ENCODE data around the gene HNF1B. TPM values are rescaled to one million over a fixed set of nuclear protein-coding genes. Genes with fewer than 3 reads are reported as not detected.

HNF1B gene
- total and polyA plus RNA-seq, 4 experiments from 2014 or later, result not detected

GRCh38 chr17:37671028-37671823, 73.6 kb downstream of the HNF1B start:
- H3K9me3 ChIP-seq (ENCODE audit: control insufficient read depth in 1 of 2, low read length in 2 of 2), result no peaks in the 10 kb centered on the region
- no peaks in the 10 kb centered on the region for H3K36me3 ChIP-seq (ENCODE audit: insufficient read depth, low read length)
- CTCF ChIA-PET (ENCODE audit: partially characterized antibody), result no interaction called here
- intact Hi-C loops (cut with micrococcal nuclease), result no loop called here
- no peak overlapping the region for H3K4me3 ChIP-seq (ENCODE audit: low read length in 2 of 2)
- H3K4me1 ChIP-seq (ENCODE audit: insufficient read depth, low read length), result no peaks in the 10 kb centered on the region
- H3K36me3 Mint-ChIP-seq, result no peaks in the 10 kb centered on the region
- no peak for DNase-seq
- no peaks in the 10 kb centered on the region for H3K4me1 Mint-ChIP-seq
- POLR2A ChIA-PET (ENCODE audit: partially characterized antibody), result no interaction called here
- no peaks in the 10 kb centered on the region for H3K27me3 ChIP-seq (ENCODE audit: insufficient read depth, low read length)
- H3K27me3 Mint-ChIP-seq, result peaks cover 2 to 10% of the 10 kb centered on the region in 2 donors
- no peak overlapping the region for H3K27ac ChIP-seq (ENCODE audit: low read depth, low read length)
- H3K9me3 Mint-ChIP-seq, result no peaks in the 10 kb centered on the region
- no peak overlapping the region for H3K27ac Mint-ChIP-seq
- H3K4me3 Mint-ChIP-seq, result no peak overlapping the region

- H3K4me1 ChIP-seq (ENCODE audit: insufficient read depth, low read length), result no peaks in the 10 kb centered on the region
- no peak overlapping the region for H3K4me3 Mint-ChIP-seq
- intact Hi-C loops (cut with micrococcal nuclease), result no loop called here
- H3K27me3 Mint-ChIP-seq, result peaks cover 0 to 1% of the 10 kb centered on the region in 2 donors
- no peaks in the 10 kb centered on the region for H3K9me3 ChIP-seq (ENCODE audit: control insufficient read depth in 1 of 2, low read length in 2 of 2)
- no peak overlapping the region for H3K4me3 ChIP-seq (ENCODE audit: low read length in 2 of 2)
- no peaks in the 10 kb centered on the region for H3K27me3 ChIP-seq (ENCODE audit: insufficient read depth, low read length)
- DNase-seq, result no peak
- H3K27ac ChIP-seq (ENCODE audit: low read depth, low read length), result no peak overlapping the region
- H3K4me1 Mint-ChIP-seq, result no peaks in the 10 kb centered on the region
- no peaks in the 10 kb centered on the region for H3K9me3 Mint-ChIP-seq
- H3K36me3 Mint-ChIP-seq, result no peaks in the 10 kb centered on the region
- no peak overlapping the region for H3K27ac Mint-ChIP-seq
- no peaks in the 10 kb centered on the region for H3K36me3 ChIP-seq (ENCODE audit: insufficient read depth, low read length)
- CTCF ChIA-PET (ENCODE audit: partially characterized antibody), result no interaction called here
- POLR2A ChIA-PET (ENCODE audit: partially characterized antibody), result no interaction called here
Measured at GRCh38 chr17:37667039-37667438, 77.8 kb downstream of the HNF1B start.

GRCh38 chr17:37664214-37664613, 80.6 kb downstream of the HNF1B start:
- Mint-ChIP-seq H3K27ac (no peak overlapping the region), H3K9me3 (no peaks in the 10 kb centered on the region), H3K4me3 (no peak overlapping the region), H3K36me3 (no peaks in the 10 kb centered on the region), H3K4me1 (no peaks in the 10 kb centered on the region), H3K27me3 (peaks cover 1% of the 10 kb centered on the region in 2 donors)
- Histone ChIP-seq H3K4me3 (ENCODE audit: low read length in 2 of 2) (no peak overlapping the region), H3K36me3 (ENCODE audit: insufficient read depth, low read length) (no peaks in the 10 kb centered on the region), H3K27me3 (ENCODE audit: insufficient read depth, low read length) (no peaks in the 10 kb centered on the region), H3K4me1 (ENCODE audit: insufficient read depth, low read length) (no peaks in the 10 kb centered on the region), H3K9me3 (ENCODE audit: control insufficient read depth in 1 of 2, low read length in 2 of 2) (no peaks in the 10 kb centered on the region), H3K27ac (ENCODE audit: low read depth, low read length) (no peak overlapping the region)
- ChIA-PET POLR2A (ENCODE audit: partially characterized antibody) (no interaction called here), CTCF (ENCODE audit: partially characterized antibody) (no interaction called here)
- intact Hi-C loops (cut with micrococcal nuclease), result no loop called here
- DNase-seq, result no peak

DNA sequence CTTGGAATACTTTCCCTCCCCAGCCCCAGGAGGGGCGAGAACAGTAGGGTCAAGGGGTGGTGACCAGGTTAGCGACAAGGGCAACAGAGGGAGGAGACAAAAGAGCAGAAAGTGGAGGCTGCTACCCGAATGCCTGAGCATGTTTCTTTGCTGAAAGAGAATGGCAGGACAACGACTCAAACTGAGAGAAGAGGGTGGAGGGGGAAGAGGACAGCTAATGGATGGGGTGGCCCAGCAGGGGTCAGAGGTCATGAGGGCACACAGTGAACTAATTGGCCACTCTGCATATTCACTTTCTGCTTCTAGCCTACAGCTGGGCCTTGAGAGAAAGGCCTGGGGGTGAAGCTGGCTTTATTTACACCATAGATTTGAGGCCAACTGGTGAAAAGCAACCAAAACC, 82.5 kb downstream of the HNF1B start:
- Histone ChIP-seq H3K27me3 (ENCODE audit: insufficient read depth, low read length) (no peaks in the 10 kb centered on the region), H3K4me1 (ENCODE audit: insufficient read depth, low read length) (no peaks in the 10 kb centered on the region), H3K4me3 (ENCODE audit: low read length in 2 of 2) (no peak overlapping the region), H3K9me3 (ENCODE audit: control insufficient read depth in 1 of 2, low read length in 2 of 2) (no peaks in the 10 kb centered on the region), H3K36me3 (ENCODE audit: insufficient read depth, low read length) (no peaks in the 10 kb centered on the region), H3K27ac (ENCODE audit: low read depth, low read length) (no peak overlapping the region)
- Mint-ChIP-seq H3K27ac (no peak overlapping the region), H3K4me3 (no peak overlapping the region), H3K27me3 (peaks cover 1 to 2% of the 10 kb centered on the region in 2 donors), H3K9me3 (no peaks in the 10 kb centered on the region), H3K4me1 (no peaks in the 10 kb centered on the region), H3K36me3 (no peaks in the 10 kb centered on the region)
- ChIA-PET POLR2A (ENCODE audit: partially characterized antibody) (no interaction called here), CTCF (ENCODE audit: partially characterized antibody) (no interaction called here)
- intact Hi-C loops (cut with micrococcal nuclease), result no loop called here
- DNase-seq, result no peak

DNA sequence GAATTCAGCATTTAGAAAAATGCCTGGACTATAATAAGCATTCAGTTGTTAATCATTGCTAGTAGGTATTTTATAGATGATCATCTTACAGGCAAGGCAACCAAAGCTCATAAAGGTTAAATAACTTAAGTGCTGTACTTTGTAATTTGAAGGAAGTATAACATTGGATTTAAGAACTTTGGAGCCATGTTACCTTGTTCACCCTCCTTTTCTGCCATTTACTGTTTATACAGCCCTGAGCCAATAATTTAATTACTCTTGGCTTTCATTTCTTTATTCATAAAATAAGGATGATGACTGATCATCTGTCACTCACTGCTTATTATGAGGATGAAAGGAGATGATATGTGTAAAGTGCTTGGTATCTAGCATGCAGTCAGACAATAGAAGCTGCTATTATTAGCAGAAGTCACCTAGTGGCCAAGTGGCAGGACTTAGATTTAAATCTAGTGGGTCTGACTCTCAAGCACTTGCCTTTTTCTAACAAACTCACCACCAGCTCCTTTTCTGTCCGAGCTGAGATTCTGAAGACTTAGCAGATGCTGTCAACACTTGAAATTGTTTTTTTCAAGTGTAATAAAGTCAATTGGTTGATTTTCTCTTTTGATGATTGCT, 83.4 kb downstream of the HNF1B start:
- no peak overlapping the region for H3K4me3 ChIP-seq (ENCODE audit: low read length in 2 of 2)
- ChIA-PET CTCF (ENCODE audit: partially characterized antibody) (no interaction called here), POLR2A (ENCODE audit: partially characterized antibody) (no interaction called here)
- H3K9me3 Mint-ChIP-seq, result no peaks in the 10 kb centered on the region
- no peak overlapping the region for H3K27ac ChIP-seq (ENCODE audit: low read depth, low read length)
- no peaks in the 10 kb centered on the region for H3K9me3 ChIP-seq (ENCODE audit: control insufficient read depth in 1 of 2, low read length in 2 of 2)
- H3K4me1 ChIP-seq (ENCODE audit: insufficient read depth, low read length), result no peaks in the 10 kb centered on the region
- no peaks in the 10 kb centered on the region for H3K4me1 Mint-ChIP-seq
- H3K4me3 Mint-ChIP-seq, result no peak overlapping the region
- H3K27me3 Mint-ChIP-seq, result peaks cover 1 to 4% of the 10 kb centered on the region in 2 donors
- no peaks in the 10 kb centered on the region for H3K36me3 Mint-ChIP-seq
- H3K27ac Mint-ChIP-seq, result no peak overlapping the region
- no peak for DNase-seq
- intact Hi-C loops (cut with micrococcal nuclease), result no loop called here
- no peaks in the 10 kb centered on the region for H3K27me3 ChIP-seq (ENCODE audit: insufficient read depth, low read length)
- H3K36me3 ChIP-seq (ENCODE audit: insufficient read depth, low read length), result no peaks in the 10 kb centered on the region

GRCh38 chr17:37659925-37660324, 84.9 kb downstream of the HNF1B start:
- no peaks in the 10 kb centered on the region for H3K9me3 Mint-ChIP-seq
- Histone ChIP-seq H3K4me1 (ENCODE audit: insufficient read depth, low read length) (no peaks in the 10 kb centered on the region), H3K27ac (ENCODE audit: low read depth, low read length) (no peak overlapping the region), H3K4me3 (ENCODE audit: low read length in 2 of 2) (no peak overlapping the region), H3K9me3 (ENCODE audit: control insufficient read depth in 1 of 2, low read length in 2 of 2) (no peaks in the 10 kb centered on the region), H3K27me3 (ENCODE audit: insufficient read depth, low read length) (no peaks in the 10 kb centered on the region), H3K36me3 (ENCODE audit: insufficient read depth, low read length) (no peaks in the 10 kb centered on the region)
- peaks cover 1 to 4% of the 10 kb centered on the region in 2 donors for H3K27me3 Mint-ChIP-seq
- ChIA-PET POLR2A (ENCODE audit: partially characterized antibody) (no interaction called here), CTCF (ENCODE audit: partially characterized antibody) (no interaction called here)
- H3K36me3 Mint-ChIP-seq, result no peaks in the 10 kb centered on the region
- H3K4me3 Mint-ChIP-seq, result no peak overlapping the region
- intact Hi-C loops (cut with micrococcal nuclease), result no loop called here
- no peak overlapping the region for H3K27ac Mint-ChIP-seq
- no peak for DNase-seq
- no peaks in the 10 kb centered on the region for H3K4me1 Mint-ChIP-seq

DNA sequence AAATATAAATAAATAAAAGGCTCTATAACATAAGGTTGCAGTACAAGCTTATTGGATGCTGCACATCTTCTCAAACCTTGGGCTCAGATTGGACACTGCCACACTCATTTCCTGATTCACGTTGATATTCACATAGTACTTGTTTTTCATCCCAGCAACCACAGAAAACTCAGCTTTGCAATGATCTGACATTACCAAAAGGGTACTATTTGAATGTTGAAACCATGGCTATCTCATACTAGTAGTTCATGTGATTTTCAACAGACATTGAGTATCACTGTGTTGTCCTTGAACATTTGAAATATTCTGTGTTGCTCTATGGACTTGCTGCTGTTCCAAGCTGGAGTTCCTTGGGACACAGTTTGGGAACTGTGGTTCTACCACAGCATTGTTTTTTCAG, 87.7 kb downstream of the HNF1B start:
- no peaks in the 10 kb centered on the region for H3K36me3 Mint-ChIP-seq
- no peaks in the 10 kb centered on the region for H3K36me3 ChIP-seq (ENCODE audit: insufficient read depth, low read length)
- H3K4me3 ChIP-seq (ENCODE audit: low read length in 2 of 2), result no peak overlapping the region
- no peak overlapping the region for H3K27ac Mint-ChIP-seq
- H3K4me1 ChIP-seq (ENCODE audit: insufficient read depth, low read length), result no peaks in the 10 kb centered on the region
- ChIA-PET POLR2A (ENCODE audit: partially characterized antibody) (no interaction called here), CTCF (ENCODE audit: partially characterized antibody) (interaction anchor here (0.5 kb wide), 1 partner anchor 46 kb away, joined by 3 read pairs; no protein-coding TSS in a partner anchor)
- H3K27ac ChIP-seq (ENCODE audit: low read depth, low read length), result no peak overlapping the region
- H3K27me3 Mint-ChIP-seq, result peaks cover 4% of the 10 kb centered on the region in 2 donors
- no peak overlapping the region for H3K4me3 Mint-ChIP-seq
- H3K9me3 ChIP-seq (ENCODE audit: control insufficient read depth in 1 of 2, low read length in 2 of 2), result no peaks in the 10 kb centered on the region
- H3K4me1 Mint-ChIP-seq, result no peaks in the 10 kb centered on the region
- DNase-seq, result no peak
- intact Hi-C loops (cut with micrococcal nuclease), result no loop called here
- H3K9me3 Mint-ChIP-seq, result no peaks in the 10 kb centered on the region
- H3K27me3 ChIP-seq (ENCODE audit: insufficient read depth, low read length), result peaks cover under 1% of the 10 kb centered on the region

Data from CD4-positive, alpha-beta memory T cell (primary cell).